ENCODE measurements around the gene PLGLB1. TPM values are rescaled to one million over a fixed set of nuclear protein-coding genes. Genes with fewer than 3 reads are reported as not detected.
"Not testable (repeated sequence)": the region's sequence is repeated elsewhere in the genome, so short reads cannot be mapped to it uniquely, and the experiment has no call there.

PLGLB1 gene
- 2.1 TPM for polyA plus RNA-seq (2013, experiment 1 of 4)
- polyA plus RNA-seq (2013, experiment 2 of 4): 2.3 TPM
- polyA plus RNA-seq (2013, experiment 3 of 4): 1.4 TPM
- 1.3 TPM for polyA plus RNA-seq (2013, experiment 4 of 4)

DNA sequence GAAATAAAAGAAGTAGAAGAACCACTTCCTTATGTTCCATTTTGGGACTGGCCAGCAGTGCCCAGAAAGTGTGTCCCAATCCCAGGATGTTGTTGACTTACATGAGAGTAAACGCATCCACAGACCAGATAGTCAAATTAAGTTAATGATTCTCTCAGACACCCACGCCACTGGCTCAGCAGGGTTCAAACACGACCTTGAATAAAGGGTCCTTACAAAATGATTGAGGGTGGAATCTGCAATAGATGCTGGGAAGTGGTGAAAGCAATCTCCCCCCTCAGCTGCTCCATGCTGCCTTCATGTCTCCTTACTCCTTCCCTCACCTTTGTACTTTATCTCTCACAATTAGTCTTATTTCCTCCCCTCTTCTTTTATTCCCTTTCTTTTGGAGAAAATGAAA is at the start of gene PLGLB1:
Gene PLGLB1, minus strand, starts transcription at position 101 of the 400 bp plus-strand sequence. Its CDS starts 61 bp downstream, at position 40.
- not testable (repeated sequence) for H3K4me1 ChIP-seq (ENCODE audit: control insufficient read depth, insufficient read depth, low read length); H3K36me3 ChIP-seq (ENCODE audit: control insufficient read depth, insufficient read depth, low read length); H3K27ac ChIP-seq (ENCODE audit: insufficient read depth, low read depth, low read length, poor library complexity, severe bottlenecking); H3K4me3 ChIP-seq (ENCODE audit: insufficient read depth, low read depth, low read length); H3K27me3 ChIP-seq (ENCODE audit: control insufficient read depth, insufficient read depth, low read length, poor library complexity, severe bottlenecking); H3K9me3 ChIP-seq (ENCODE audit: control insufficient read depth, low read length)
- WGBS, 2 experiments: 74% methylated on average over 2 of the region's 3 CpGs; no CpG with 5 or more reads in 1 of the 2 experiments

DNA sequence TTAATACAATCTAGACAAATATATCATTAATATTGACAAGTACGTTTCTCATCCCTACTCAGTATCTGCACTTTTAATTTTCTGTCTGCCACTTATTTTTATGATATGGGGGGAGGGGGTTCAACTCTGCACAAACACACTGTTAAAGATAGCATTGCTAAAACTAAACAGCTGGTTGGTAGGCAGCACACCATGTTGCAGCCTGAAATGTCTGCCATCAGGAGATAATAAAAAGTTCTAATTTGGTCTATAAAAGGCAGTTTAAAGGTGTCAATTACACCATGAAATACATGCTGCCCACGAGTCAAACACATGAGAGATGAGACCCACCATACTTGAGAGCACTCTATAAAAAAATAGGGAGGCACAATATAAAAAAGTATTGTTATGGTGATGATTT is 42.7 kb upstream of the PLGLB1 start:
- not testable (repeated sequence) for H3K27me3 ChIP-seq (ENCODE audit: control insufficient read depth, insufficient read depth, low read length, poor library complexity, severe bottlenecking); H3K36me3 ChIP-seq (ENCODE audit: control insufficient read depth, insufficient read depth, low read length); H3K4me1 ChIP-seq (ENCODE audit: control insufficient read depth, insufficient read depth, low read length); H3K27ac ChIP-seq (ENCODE audit: insufficient read depth, low read depth, low read length, poor library complexity, severe bottlenecking); H3K9me3 ChIP-seq (ENCODE audit: control insufficient read depth, low read length); H3K4me3 ChIP-seq (ENCODE audit: insufficient read depth, low read depth, low read length)
- WGBS, 2 experiments: no CpG with 5 or more reads among the region's 2 CpGs

DNA sequence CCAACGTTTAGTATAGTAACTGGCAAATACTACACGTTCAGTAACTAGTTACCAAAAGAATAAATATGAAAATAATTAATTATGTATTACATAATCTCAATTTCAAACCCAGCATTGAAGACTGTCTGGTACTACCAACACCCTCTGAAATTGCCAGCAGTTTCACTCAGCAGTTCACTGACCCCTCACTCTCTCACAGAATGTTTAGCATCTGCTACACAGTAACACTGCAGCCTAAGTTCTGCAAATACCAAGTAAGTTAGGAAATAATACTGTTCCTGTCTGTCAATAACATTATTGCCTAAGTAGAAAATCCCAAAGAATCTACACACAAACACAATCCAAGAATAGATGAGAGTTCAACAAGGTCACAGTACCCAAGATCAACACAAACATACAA is 41.8 kb upstream of the PLGLB1 start:
- H3K36me3 ChIP-seq (ENCODE audit: control insufficient read depth, insufficient read depth, low read length); H3K27me3 ChIP-seq (ENCODE audit: control insufficient read depth, insufficient read depth, low read length, poor library complexity, severe bottlenecking); H3K9me3 ChIP-seq (ENCODE audit: control insufficient read depth, low read length); H3K4me1 ChIP-seq (ENCODE audit: control insufficient read depth, insufficient read depth, low read length); H3K4me3 ChIP-seq (ENCODE audit: insufficient read depth, low read depth, low read length); H3K27ac ChIP-seq (ENCODE audit: insufficient read depth, low read depth, low read length, poor library complexity, severe bottlenecking): not testable (repeated sequence)
- WGBS, 2 experiments: no CpG with 5 or more reads among the region's 2 CpGs

DNA sequence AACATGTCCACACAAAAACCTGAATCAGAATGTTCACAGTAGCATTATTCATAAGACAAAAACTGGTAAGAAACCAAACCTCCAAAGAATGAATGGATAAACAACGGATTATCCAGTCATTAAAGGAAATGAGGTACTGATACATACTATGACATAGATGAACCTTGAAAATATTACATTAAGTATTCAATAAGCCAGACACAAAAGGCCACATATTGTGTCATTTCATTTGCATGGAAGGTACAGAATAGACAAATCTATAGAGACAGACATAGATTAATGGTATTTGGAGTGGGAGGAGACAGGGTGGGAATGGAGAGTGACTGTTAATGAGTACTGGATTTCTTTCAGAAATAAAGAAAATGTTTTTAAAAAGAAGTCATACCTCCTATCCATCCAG is 39.9 kb upstream of the PLGLB1 start:
- H3K27ac ChIP-seq (ENCODE audit: insufficient read depth, low read depth, low read length, poor library complexity, severe bottlenecking); H3K27me3 ChIP-seq (ENCODE audit: control insufficient read depth, insufficient read depth, low read length, poor library complexity, severe bottlenecking); H3K4me1 ChIP-seq (ENCODE audit: control insufficient read depth, insufficient read depth, low read length); H3K4me3 ChIP-seq (ENCODE audit: insufficient read depth, low read depth, low read length); H3K9me3 ChIP-seq (ENCODE audit: control insufficient read depth, low read length); H3K36me3 ChIP-seq (ENCODE audit: control insufficient read depth, insufficient read depth, low read length): not testable (repeated sequence)
- WGBS, 2 experiments: no CpG with 5 or more reads among the region's 1 CpG

DNA sequence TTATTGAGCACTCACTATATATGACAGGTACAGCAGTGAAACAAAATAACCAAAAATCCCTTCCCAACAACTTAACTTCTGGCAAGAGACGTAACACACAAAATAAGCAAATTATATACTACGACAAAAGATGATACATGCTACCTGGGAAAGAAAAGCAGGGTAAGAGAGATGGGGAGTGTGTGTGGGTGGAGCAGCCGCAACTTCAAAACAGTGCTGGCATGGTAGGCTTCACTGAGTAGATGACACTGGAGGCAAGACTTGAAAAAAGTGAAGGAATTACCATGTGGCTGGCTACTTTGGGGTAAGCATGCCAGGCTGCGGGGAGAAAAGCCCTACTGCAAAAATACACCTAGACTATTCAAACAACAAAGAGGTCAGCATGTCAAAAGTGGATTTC is 36.0 kb upstream of the PLGLB1 start:
- not testable (repeated sequence) for H3K9me3 ChIP-seq (ENCODE audit: control insufficient read depth, low read length); H3K4me3 ChIP-seq (ENCODE audit: insufficient read depth, low read depth, low read length); H3K27me3 ChIP-seq (ENCODE audit: control insufficient read depth, insufficient read depth, low read length, poor library complexity, severe bottlenecking); H3K4me1 ChIP-seq (ENCODE audit: control insufficient read depth, insufficient read depth, low read length); H3K27ac ChIP-seq (ENCODE audit: insufficient read depth, low read depth, low read length, poor library complexity, severe bottlenecking); H3K36me3 ChIP-seq (ENCODE audit: control insufficient read depth, insufficient read depth, low read length)
- 100% methylated on average over 1 to 2 of the region's 4 CpGs for WGBS, 2 experiments

DNA sequence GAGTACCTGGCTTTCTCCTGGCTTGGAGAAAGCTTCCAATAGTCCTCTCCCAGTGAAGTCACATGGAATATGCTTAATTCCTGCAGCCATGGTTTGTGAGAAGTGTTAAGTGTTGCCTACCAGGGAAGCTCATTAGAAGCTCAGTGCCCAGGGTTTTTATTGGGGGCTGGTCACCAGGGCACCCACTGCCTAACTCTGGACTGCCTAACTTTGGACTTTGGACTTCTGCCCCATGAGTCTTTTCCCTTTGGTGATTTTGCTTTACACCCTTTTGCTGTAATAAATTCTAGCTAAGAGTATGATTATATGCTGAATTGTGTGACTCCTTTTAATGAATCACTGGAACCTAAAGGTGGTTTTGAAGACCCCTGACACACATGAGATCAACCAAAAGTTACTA is 35.2 kb upstream of the PLGLB1 start:
- not testable (repeated sequence) for H3K4me1 ChIP-seq (ENCODE audit: control insufficient read depth, insufficient read depth, low read length); H3K9me3 ChIP-seq (ENCODE audit: control insufficient read depth, low read length); H3K27me3 ChIP-seq (ENCODE audit: control insufficient read depth, insufficient read depth, low read length, poor library complexity, severe bottlenecking); H3K4me3 ChIP-seq (ENCODE audit: insufficient read depth, low read depth, low read length); H3K36me3 ChIP-seq (ENCODE audit: control insufficient read depth, insufficient read depth, low read length); H3K27ac ChIP-seq (ENCODE audit: insufficient read depth, low read depth, low read length, poor library complexity, severe bottlenecking)

DNA sequence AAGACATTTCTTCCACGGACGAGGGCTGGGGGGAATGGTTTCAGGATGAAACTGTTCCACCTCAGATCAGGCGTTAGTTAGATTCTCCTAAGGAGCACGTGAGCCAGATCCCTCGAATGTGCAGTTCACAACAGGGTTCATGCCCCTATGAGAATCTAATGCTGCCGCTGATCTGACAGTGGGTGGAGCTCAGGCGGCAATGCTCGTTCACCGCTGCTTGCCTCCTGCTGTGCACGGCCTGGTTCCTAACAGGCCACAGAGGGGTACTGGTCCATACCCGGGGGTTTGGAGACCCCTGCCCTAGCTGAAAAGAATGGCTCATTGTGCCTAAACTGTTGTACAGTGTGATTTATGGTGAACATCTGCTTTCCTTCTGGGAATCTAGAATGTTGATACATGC is 34.8 kb upstream of the PLGLB1 start:
- not testable (repeated sequence) for H3K9me3 ChIP-seq (ENCODE audit: control insufficient read depth, low read length); H3K27ac ChIP-seq (ENCODE audit: insufficient read depth, low read depth, low read length, poor library complexity, severe bottlenecking); H3K36me3 ChIP-seq (ENCODE audit: control insufficient read depth, insufficient read depth, low read length); H3K4me3 ChIP-seq (ENCODE audit: insufficient read depth, low read depth, low read length); H3K27me3 ChIP-seq (ENCODE audit: control insufficient read depth, insufficient read depth, low read length, poor library complexity, severe bottlenecking); H3K4me1 ChIP-seq (ENCODE audit: control insufficient read depth, insufficient read depth, low read length)
- no CpG with 5 or more reads among the region's 11 CpGs for WGBS, 2 experiments

DNA sequence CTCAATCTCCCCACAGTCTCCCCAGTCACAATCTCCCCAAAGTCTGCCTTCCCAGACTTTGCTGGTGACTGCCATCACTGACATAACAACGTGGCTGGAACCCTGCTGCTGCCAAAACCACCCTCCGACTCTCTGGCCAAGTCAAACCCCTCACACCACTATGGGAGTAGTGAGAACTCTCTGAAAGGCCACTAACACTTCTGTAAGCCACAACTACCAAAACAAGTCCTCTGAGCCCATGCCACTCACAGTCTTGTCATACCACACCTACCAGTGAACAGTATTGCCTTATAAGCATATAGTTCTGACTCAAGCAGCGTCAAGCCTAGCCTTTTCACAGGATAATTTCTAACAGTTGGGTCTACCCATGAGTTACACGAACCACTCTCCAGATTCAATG is 32.7 kb upstream of the PLGLB1 start:
- H3K27me3 ChIP-seq (ENCODE audit: control insufficient read depth, insufficient read depth, low read length, poor library complexity, severe bottlenecking); H3K36me3 ChIP-seq (ENCODE audit: control insufficient read depth, insufficient read depth, low read length); H3K9me3 ChIP-seq (ENCODE audit: control insufficient read depth, low read length); H3K27ac ChIP-seq (ENCODE audit: insufficient read depth, low read depth, low read length, poor library complexity, severe bottlenecking); H3K4me3 ChIP-seq (ENCODE audit: insufficient read depth, low read depth, low read length); H3K4me1 ChIP-seq (ENCODE audit: control insufficient read depth, insufficient read depth, low read length): not testable (repeated sequence)
- WGBS, 2 experiments: 92 to 100% methylated on average over 1 of the region's 4 CpGs

DNA sequence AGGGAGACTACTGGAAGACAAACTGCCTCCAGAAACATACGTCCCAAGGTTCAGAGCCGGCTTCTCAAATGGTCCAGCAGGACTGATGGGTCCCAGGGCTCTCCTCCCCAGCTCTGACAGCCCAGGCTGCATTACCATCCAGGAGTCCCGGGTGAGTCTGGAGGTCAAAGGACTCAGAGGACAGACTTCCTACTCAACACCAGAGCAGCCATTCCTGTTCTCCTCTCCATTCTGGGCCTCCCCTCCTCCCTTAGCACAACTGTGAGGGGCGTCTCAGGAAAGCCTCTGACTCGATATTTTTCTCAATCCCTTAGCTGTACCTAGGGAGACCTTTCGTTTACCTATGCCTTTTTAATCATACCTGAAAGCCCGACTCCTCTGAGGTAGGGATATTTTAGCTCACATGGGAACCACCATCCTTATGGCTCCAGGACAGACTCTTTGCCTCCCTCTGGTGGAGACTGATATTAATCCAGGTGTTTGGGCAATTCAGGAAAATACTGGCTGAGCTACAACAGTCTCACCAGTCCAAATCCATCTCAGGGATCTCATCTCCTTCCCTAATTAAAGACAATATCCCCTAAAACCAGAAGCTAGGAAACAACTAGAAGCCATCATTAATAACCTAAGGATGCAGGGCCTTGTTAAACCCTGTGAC is 19.8 kb upstream of the PLGLB1 start:
- WGBS, 2 experiments: no CpG with 5 or more reads among the region's 7 CpGs
- not testable (repeated sequence) for H3K4me3 ChIP-seq (ENCODE audit: insufficient read depth, low read depth, low read length); H3K9me3 ChIP-seq (ENCODE audit: control insufficient read depth, low read length); H3K36me3 ChIP-seq (ENCODE audit: control insufficient read depth, insufficient read depth, low read length); H3K27ac ChIP-seq (ENCODE audit: insufficient read depth, low read depth, low read length, poor library complexity, severe bottlenecking); H3K27me3 ChIP-seq (ENCODE audit: control insufficient read depth, insufficient read depth, low read length, poor library complexity, severe bottlenecking); H3K4me1 ChIP-seq (ENCODE audit: control insufficient read depth, insufficient read depth, low read length)

DNA sequence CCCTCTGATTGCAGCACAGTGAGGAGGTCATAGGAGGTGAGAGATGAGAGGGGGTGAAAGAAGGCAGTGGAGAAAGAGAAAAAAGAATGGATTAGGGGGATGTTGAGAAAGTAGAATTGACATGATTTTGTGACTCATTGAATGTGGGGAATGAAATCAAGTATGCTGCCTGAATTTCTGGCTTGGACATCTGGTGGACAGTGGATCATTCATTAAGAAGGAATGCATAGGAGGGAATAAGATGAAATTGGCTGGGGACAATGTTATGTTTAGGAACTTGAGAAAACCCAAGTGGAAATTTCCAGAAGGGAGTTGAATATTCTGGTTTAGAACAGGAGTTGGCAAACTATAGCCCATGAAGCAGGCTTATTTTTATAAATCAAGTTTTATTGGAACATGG is 7.0 kb upstream of the PLGLB1 start:
- not testable (repeated sequence) for H3K27me3 ChIP-seq (ENCODE audit: control insufficient read depth, insufficient read depth, low read length, poor library complexity, severe bottlenecking); H3K4me3 ChIP-seq (ENCODE audit: insufficient read depth, low read depth, low read length); H3K4me1 ChIP-seq (ENCODE audit: control insufficient read depth, insufficient read depth, low read length); H3K9me3 ChIP-seq (ENCODE audit: control insufficient read depth, low read length); H3K27ac ChIP-seq (ENCODE audit: insufficient read depth, low read depth, low read length, poor library complexity, severe bottlenecking); H3K36me3 ChIP-seq (ENCODE audit: control insufficient read depth, insufficient read depth, low read length)

DNA sequence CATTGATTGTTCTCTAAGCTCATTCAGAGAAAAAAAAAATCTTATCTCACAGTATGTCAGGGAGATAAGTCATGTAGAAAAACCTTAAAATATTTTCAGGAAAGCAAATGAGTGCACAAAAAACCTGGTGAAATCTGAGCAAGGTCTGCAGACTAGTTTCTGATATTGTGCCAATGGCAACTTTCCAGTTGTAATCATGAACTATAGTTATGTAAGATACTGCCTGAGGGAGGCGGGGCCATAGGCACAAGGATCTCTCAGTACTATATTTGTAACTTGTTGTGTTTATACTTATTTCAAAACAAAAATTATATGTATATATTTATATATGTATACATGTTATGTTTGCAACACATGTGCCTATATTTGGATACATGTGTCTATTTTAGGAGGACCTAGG is 5.2 kb upstream of the PLGLB1 start:
- H3K27me3 ChIP-seq (ENCODE audit: control insufficient read depth, insufficient read depth, low read length, poor library complexity, severe bottlenecking); H3K36me3 ChIP-seq (ENCODE audit: control insufficient read depth, insufficient read depth, low read length); H3K4me1 ChIP-seq (ENCODE audit: control insufficient read depth, insufficient read depth, low read length); H3K9me3 ChIP-seq (ENCODE audit: control insufficient read depth, low read length); H3K4me3 ChIP-seq (ENCODE audit: insufficient read depth, low read depth, low read length); H3K27ac ChIP-seq (ENCODE audit: insufficient read depth, low read depth, low read length, poor library complexity, severe bottlenecking): not testable (repeated sequence)
- no CpG with 5 or more reads among the region's 1 CpG for WGBS, 2 experiments

Data from ectodermal cell (in vitro differentiated cells).